Kidney epithelial cell (primary cell): ENCODE results near the gene SYNE2. TPM values are rescaled to one million over a fixed set of nuclear protein-coding genes. Genes with fewer than 3 reads are reported as not detected.

Source experiments
- DNase-seq: peaks from one replicate; pipeline ENCODE4 v3.0.0-alpha.2; 2010; ENCODE audit warnings: low read depth
- H3K27me3 ChIP-seq: 2 replicates; pipeline ENCODE4 v1.6.0; 2011; ENCODE audit warnings: low read length; ENCODE audit not compliant: control insufficient read depth, insufficient read depth
- H3K36me3 ChIP-seq: 2 replicates; pipeline ENCODE4 v1.5.1; 2011; ENCODE audit warnings: low read length; ENCODE audit not compliant: control insufficient read depth, insufficient read depth
- H3K4me3 ChIP-seq: 2 replicates; pipeline ENCODE4 v1.5.1; 2011; ENCODE audit warnings: low read depth, mild to moderate bottlenecking, control low read depth, low read length
- total RNA-seq: library from RNA; depleted of rRNA; stranded (reverse); fragments of >200 nt; gene quantifications from 2 replicates; pipeline ENCODE4 v1.2.3, GENCODE V29; 2015
- TF ChIP-seq, protein P1 (sequence below): IDR thresholded peaks from 2 replicates; pipeline ENCODE4 v1.5.1; 2011; ENCODE audit warnings: mild to moderate bottlenecking, moderate library complexity, low read length, control low read depth, inconsistent platforms; ENCODE audit not compliant: insufficient read depth, poor library complexity, severe bottlenecking

Gene SYNE2
- total RNA-seq, 1 donor from 2014 or later, result 35.7 TPM

DNA sequence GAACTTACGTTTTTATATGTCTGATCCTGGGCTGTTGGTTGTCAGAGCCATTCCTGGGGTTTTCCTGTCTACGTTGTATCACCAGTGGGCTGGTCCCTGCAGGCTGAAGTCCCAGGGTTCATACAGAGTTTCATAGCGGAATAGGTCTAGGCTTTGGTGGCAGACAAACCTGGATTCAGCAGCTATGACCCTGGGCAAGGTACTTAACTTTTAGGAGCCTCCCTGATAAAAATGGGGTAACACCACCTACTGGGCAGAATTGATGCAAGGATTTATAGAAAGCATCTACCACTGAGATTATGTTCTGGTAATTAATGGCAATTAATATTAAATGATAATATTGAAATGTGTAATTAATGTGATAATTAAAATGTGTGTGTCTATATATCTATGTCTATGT is 141.2 kb downstream of the SYNE2 start:
- TF ChIP-seq, protein P1, sequence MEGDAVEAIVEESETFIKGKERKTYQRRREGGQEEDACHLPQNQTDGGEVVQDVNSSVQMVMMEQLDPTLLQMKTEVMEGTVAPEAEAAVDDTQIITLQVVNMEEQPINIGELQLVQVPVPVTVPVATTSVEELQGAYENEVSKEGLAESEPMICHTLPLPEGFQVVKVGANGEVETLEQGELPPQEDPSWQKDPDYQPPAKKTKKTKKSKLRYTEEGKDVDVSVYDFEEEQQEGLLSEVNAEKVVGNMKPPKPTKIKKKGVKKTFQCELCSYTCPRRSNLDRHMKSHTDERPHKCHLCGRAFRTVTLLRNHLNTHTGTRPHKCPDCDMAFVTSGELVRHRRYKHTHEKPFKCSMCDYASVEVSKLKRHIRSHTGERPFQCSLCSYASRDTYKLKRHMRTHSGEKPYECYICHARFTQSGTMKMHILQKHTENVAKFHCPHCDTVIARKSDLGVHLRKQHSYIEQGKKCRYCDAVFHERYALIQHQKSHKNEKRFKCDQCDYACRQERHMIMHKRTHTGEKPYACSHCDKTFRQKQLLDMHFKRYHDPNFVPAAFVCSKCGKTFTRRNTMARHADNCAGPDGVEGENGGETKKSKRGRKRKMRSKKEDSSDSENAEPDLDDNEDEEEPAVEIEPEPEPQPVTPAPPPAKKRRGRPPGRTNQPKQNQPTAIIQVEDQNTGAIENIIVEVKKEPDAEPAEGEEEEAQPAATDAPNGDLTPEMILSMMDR, result peak; percentile 16
- H3K36me3 ChIP-seq, result no peaks in the 10 kb centered on the region
- DNase-seq, result no peak
- H3K27me3 ChIP-seq, result no peaks in the 10 kb centered on the region
- no peak overlapping the region for H3K4me3 ChIP-seq

DNA sequence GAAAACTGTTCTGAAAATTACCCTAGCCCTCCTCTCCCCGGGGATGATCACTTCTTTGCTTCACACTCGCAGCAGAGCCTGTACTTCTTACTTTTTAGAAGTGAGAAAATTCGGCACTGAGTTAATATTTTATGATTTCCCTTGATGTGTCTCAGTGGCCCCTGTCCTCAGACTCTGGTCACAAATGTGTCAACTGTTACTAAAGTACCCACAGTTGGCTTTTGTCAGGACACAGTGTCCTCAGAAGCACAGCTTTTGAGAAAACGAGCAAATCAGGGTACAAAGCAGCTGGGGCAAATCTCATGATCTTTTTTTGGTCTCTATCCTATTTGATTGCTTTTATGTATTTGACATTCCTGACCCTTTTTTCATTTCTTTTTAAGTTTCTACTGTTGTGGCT is 142.5 kb downstream of the SYNE2 start:
- Histone ChIP-seq H3K36me3 (no peaks in the 10 kb centered on the region), H3K27me3 (no peaks in the 10 kb centered on the region), H3K4me3 (no peak overlapping the region)
- no peak for DNase-seq
- TF ChIP-seq, protein P1, result no peak

DNA sequence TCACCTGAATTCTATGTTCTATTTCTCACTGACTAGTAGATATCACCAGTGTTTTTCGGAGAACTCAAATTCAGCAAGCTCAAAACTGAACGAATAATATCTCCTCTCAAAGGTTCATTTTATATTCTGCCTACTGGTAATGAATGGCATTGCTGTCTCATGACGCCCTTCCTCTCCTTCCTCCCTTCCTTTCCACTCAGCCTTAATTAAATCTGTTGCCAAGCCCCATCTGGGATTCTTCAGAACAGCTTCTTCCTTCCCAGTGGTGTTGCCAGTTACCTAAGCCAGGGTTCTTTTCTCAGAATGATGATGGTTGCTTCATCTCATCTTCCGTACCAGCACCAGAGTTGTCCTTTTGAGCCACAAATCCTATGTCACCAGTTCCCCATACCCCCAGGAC is 143.2 kb downstream of the SYNE2 start:
- TF ChIP-seq, protein P1, result no peak
- Histone ChIP-seq H3K4me3 (no peak overlapping the region), H3K36me3 (no peaks in the 10 kb centered on the region), H3K27me3 (no peaks in the 10 kb centered on the region)
- no peak for DNase-seq

DNA sequence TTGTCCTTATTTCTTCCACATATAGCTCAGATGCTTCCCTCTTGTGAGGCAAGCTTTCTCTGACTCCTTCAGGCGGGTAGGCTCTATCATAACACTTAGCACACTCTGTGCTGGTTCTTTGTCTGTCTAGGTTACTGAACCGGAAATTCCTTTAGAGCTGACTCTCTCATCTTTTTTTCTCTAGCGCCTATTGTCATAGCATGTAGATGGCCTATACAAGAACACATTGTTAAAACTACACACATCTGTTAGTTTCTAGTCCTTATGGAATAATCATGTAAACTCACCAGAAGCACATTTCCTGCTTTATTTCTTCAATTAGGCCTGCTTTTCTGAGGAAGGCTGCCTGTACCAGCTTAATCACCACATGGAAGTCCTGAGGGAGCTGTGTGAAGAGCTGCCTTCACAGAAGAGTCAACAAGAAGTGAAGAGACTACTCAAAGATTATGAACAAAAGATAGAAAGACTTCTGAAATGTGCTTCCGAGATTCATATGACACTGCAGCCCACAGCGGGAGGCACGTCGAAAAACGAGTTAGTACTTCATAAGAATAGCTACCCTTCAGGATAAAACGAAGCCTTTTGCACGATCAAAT is 143.9 kb downstream of the SYNE2 start:
- H3K27me3 ChIP-seq, result no peaks in the 10 kb centered on the region
- no peak overlapping the region for H3K4me3 ChIP-seq
- no peaks in the 10 kb centered on the region for H3K36me3 ChIP-seq
- TF ChIP-seq, protein P1, result no peak
- DNase-seq, result no peak

DNA sequence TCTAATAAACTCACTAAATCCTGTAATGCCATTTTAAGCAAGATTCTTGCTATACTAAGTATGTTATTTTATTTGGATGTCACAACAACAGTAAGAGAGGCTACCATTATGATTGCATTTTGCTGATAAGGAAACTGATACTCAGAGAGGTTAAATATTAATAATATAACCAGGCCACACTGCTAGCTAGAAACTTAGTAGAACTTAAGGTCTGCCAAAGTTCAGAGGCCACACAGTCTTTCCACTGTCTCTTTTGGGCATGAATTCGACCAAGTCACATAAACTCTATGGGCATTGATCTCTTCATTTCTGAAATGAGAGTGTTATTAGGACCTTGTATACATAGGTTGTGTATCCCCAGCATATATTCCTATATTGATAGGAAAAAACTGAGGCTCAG is 147.9 kb downstream of the SYNE2 start:
- no peak overlapping the region for H3K4me3 ChIP-seq
- DNase-seq, result no peak
- H3K36me3 ChIP-seq, result peaks cover 1% of the 10 kb centered on the region
- no peaks in the 10 kb centered on the region for H3K27me3 ChIP-seq
- TF ChIP-seq, protein P1, result no peak

DNA sequence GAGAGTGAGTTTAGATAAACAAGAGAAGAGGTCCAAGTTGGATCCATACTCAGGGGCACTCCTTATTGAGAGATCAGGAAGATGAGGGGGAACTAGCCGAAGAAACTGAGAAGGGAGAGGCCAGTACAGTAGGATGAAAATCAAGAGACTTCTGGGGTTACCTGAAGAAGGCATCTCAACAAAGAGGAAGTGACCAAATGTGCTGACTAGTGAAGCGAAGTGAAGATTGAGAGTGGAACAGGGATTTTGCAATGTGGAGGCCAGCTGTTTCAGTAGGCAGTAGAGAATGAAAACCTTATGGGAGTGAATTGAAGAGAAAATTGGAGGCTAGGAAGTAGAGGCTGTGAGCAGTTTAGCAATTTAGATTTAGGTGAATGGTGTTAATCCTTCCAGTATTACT is 153.0 kb downstream of the SYNE2 start:
- TF ChIP-seq, protein P1, result no peak

More for the DNA sequence above, 153.0 kb downstream of the SYNE2 start:
- no peaks in the 10 kb centered on the region for H3K27me3 ChIP-seq
- no peak for DNase-seq
- H3K36me3 ChIP-seq, result peaks cover 1% of the 10 kb centered on the region
- H3K4me3 ChIP-seq, result no peak overlapping the region
